ENCODE measurements around the gene KCTD5.

KCTD5 gene

GRCh38 chr16:2756288-2757015 lies 74.1 kb downstream of the KCTD5 start:
- Histone ChIP-seq H3F3A (ENCODE audit: insufficient read depth) (0 out of 2 replicates have a peak, but pooled peaks cover 7% of the 10 kb centered on the region), H3K79me2 (ENCODE audit: insufficient read depth, low read length) (peaks cover 88% of the 10 kb centered on the region), H3K36me3 (ENCODE audit: low read length) (peaks cover 64% of the 10 kb centered on the region), H3K9me2 (replicated peaks; ENCODE audit: insufficient read depth, low read length) (no peaks in the 10 kb centered on the region), H3K27ac (ENCODE audit: low read depth, low read length) (no peak overlapping the region), H3K9ac (ENCODE audit: low read length) (no peak overlapping the region), H2AFZ (ENCODE audit: low read depth, low read length, severe bottlenecking) (no peak overlapping the region), H3K4me3 (ENCODE audit: insufficient read depth, low read length, poor library complexity, severe bottlenecking) (no peak overlapping the region), H3K4me2 (ENCODE audit: low read depth, low read length, poor library complexity, severe bottlenecking) (no peak overlapping the region), H3K9me3 (ENCODE audit: insufficient read depth, low read length) (no peaks in the 10 kb centered on the region), H3K27me3 (ENCODE audit: low read length) (no peaks in the 10 kb centered on the region), H4K20me1 (ENCODE audit: low read depth, low read length) (peaks cover 54% of the 10 kb centered on the region)
- TF ChIP-seq EZH2phosphoT487 (conservative IDR thresholded peaks at IDR 0.05; ENCODE audit: low read length) (no peak), CTCF (IDR thresholded peaks at IDR 0.05; ENCODE audit: insufficient read depth, low read length, poor library complexity, severe bottlenecking) (no peak)

- H3K36me3 ChIP-seq (ENCODE audit: low read length) = peaks cover 73% of the 10 kb centered on the region
- no peak overlapping the region for H3K4me2 ChIP-seq (ENCODE audit: low read depth, low read length, poor library complexity, severe bottlenecking)
- no peaks in the 10 kb centered on the region for H3K27me3 ChIP-seq (ENCODE audit: low read length)
- peaks cover 54% of the 10 kb centered on the region for H4K20me1 ChIP-seq (ENCODE audit: low read depth, low read length)
- no peaks in the 10 kb centered on the region for H3K9me3 ChIP-seq (ENCODE audit: insufficient read depth, low read length)
- 0 out of 2 replicates have a peak, but pooled peaks cover 7% of the 10 kb centered on the region for H3F3A ChIP-seq (ENCODE audit: insufficient read depth)
- no peak overlapping the region for H3K9ac ChIP-seq (ENCODE audit: low read length)
- H3K4me3 ChIP-seq (ENCODE audit: insufficient read depth, low read length, poor library complexity, severe bottlenecking) = no peak overlapping the region
- no peaks in the 10 kb centered on the region for H3K9me2 ChIP-seq (replicated peaks; ENCODE audit: insufficient read depth, low read length)
- H3K79me2 ChIP-seq (ENCODE audit: insufficient read depth, low read length) = peaks cover 97% of the 10 kb centered on the region
- no peak overlapping the region for H3K27ac ChIP-seq (ENCODE audit: low read depth, low read length)
- TF ChIP-seq CTCF (IDR thresholded peaks at IDR 0.05; ENCODE audit: insufficient read depth, low read length, poor library complexity, severe bottlenecking) = no peak
- TF ChIP-seq EZH2phosphoT487 (conservative IDR thresholded peaks at IDR 0.05; ENCODE audit: low read length) = no peak
- H2AFZ ChIP-seq (ENCODE audit: low read depth, low read length, severe bottlenecking) = no peak overlapping the region
These were observed 75.0 kb downstream of the KCTD5 start for GRCh38 chr16:2757344-2757743.

Measured in SU-DHL-6 (cell line).